ENCODE data around the gene TSC22D2.

TSC22D2 gene

DNA sequence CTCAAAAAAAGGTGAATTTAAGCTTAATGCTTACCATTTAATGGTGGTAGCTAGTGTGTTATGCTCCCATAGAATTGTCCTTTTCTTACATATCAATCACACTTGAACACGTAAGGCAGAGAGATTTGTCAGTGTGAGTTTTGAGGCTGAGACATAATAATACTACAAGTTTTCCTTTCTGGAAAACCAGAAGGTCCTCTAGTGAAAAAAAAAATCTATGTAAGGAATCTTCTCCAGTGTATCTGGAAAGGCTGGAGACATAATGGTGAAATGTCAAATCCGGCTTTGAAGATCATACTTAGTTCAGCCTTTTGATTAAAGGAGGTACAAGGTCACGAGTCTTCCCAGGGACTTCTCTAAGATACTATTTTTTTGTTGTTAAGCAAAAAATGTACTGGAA, 3.4 kb downstream of the TSC22D2 start:
- Histone ChIP-seq H3K27ac (ENCODE audit: insufficient read depth, low read depth, low read length, poor library complexity, severe bottlenecking) (no peak overlapping the region), H3K27me3 (ENCODE audit: control insufficient read depth, insufficient read depth, low read length, poor library complexity, severe bottlenecking) (no peaks in the 10 kb centered on the region), H3K4me3 (ENCODE audit: insufficient read depth, low read depth, low read length) (peak overlapping the region; percentile 80), H3K9me3 (ENCODE audit: control insufficient read depth, low read length) (no peaks in the 10 kb centered on the region), H3K4me1 (ENCODE audit: control insufficient read depth, insufficient read depth, low read length) (peaks cover 8% of the 10 kb centered on the region), H3K36me3 (ENCODE audit: control insufficient read depth, insufficient read depth, low read length) (no peaks in the 10 kb centered on the region)
- WGBS, 2 experiments = 26 to 50% methylated on average over 2 of the region's 3 CpGs

DNA sequence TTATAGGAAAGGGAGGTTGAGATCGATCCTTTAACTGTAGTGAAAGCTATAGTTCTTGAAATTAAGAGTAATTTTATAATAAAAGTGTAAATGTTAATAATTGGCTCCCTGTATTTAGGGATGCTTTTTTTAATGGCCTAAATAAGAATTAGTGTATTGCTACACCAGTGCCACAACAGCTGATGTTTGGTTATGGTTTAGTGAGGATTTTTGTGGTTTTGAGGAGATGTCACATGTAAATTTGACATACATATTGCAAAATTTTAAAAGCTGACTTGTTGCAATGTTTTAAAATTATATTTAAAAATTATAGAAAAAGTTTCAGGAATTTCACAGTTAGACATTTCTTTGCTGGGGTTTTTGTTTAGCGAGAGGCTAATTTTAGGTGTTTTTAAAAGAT, 3.9 kb downstream of the TSC22D2 start:
- Histone ChIP-seq H3K4me1 (ENCODE audit: control insufficient read depth, insufficient read depth, low read length) (peaks cover 8% of the 10 kb centered on the region), H3K36me3 (ENCODE audit: control insufficient read depth, insufficient read depth, low read length) (no peaks in the 10 kb centered on the region), H3K27me3 (ENCODE audit: control insufficient read depth, insufficient read depth, low read length, poor library complexity, severe bottlenecking) (no peaks in the 10 kb centered on the region), H3K9me3 (ENCODE audit: control insufficient read depth, low read length) (no peaks in the 10 kb centered on the region), H3K27ac (ENCODE audit: insufficient read depth, low read depth, low read length, poor library complexity, severe bottlenecking) (no peak overlapping the region), H3K4me3 (ENCODE audit: insufficient read depth, low read depth, low read length) (peak overlapping the region; percentile 80)
- 57 to 72% methylated on average over 1 to 2 of the region's 2 CpGs for WGBS, 2 experiments

DNA sequence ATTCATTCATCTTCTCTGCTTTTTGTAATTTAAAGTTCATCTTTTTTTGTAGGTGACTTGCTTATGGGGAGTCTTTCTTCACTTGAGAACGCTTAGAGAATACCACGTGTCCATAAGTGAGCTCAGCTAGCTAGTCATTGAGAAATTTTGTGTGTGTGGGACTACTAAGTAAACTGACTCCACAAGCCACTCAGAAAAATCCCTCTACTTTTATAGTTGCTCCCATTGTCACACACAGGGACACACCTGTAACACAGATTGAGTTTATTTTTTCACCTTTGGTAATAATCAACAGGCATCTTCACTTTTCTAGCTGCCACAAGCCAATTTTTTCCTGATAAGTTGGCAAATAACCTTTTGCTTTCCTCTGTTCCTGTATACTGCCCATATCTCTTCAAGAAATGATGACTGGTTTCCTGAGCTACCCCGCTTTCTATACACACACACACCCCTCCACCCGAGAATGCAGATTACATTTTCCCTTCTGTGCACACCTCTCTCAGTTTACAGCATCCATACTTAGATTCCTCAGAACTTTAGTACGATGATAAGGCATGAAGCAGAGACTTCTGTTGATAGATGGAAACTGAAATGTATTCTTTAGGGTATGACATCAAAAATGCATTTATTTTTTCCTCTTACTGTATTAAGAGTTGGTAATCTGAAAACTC, 4.6 kb downstream of the TSC22D2 start:
- peaks cover 8% of the 10 kb centered on the region for H3K4me1 ChIP-seq (ENCODE audit: control insufficient read depth, insufficient read depth, low read length)
- H3K27me3 ChIP-seq (ENCODE audit: control insufficient read depth, insufficient read depth, low read length, poor library complexity, severe bottlenecking) = no peaks in the 10 kb centered on the region
- no peak overlapping the region for H3K27ac ChIP-seq (ENCODE audit: insufficient read depth, low read depth, low read length, poor library complexity, severe bottlenecking)
- peak overlapping the region; percentile 80 for H3K4me3 ChIP-seq (ENCODE audit: insufficient read depth, low read depth, low read length)
- H3K36me3 ChIP-seq (ENCODE audit: control insufficient read depth, insufficient read depth, low read length) = no peaks in the 10 kb centered on the region
- H3K9me3 ChIP-seq (ENCODE audit: control insufficient read depth, low read length) = no peaks in the 10 kb centered on the region
- 21 to 32% methylated on average over 4 to 5 of the region's 5 CpGs for WGBS, 2 experiments

DNA sequence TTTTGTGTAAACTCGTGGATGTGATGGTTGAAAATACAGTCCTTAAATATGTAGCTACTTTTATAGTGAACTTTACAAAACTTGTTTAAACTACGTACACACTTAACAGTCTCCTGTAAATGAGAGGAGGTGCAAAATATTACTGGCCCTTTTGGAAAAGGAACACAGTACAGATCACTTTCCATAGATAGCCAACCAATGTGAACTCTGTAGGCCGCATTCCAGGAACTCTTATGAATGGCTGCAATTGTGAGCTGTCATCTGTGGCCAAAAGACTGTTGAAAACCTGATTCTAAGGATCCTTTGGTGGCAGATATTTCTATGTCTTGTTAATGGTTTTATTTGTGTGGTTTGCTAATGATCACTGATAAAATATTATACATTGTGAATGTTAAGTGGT, 6.2 kb downstream of the TSC22D2 start:
- Histone ChIP-seq H3K36me3 (ENCODE audit: control insufficient read depth, insufficient read depth, low read length) (no peaks in the 10 kb centered on the region), H3K4me3 (ENCODE audit: insufficient read depth, low read depth, low read length) (peak overlapping the region; percentile 25), H3K27me3 (ENCODE audit: control insufficient read depth, insufficient read depth, low read length, poor library complexity, severe bottlenecking) (no peaks in the 10 kb centered on the region), H3K27ac (ENCODE audit: insufficient read depth, low read depth, low read length, poor library complexity, severe bottlenecking) (no peak overlapping the region), H3K4me1 (ENCODE audit: control insufficient read depth, insufficient read depth, low read length) (peaks cover 8% of the 10 kb centered on the region), H3K9me3 (ENCODE audit: control insufficient read depth, low read length) (no peaks in the 10 kb centered on the region)
- 72 to 79% methylated on average over 1 to 3 of the region's 3 CpGs for WGBS, 2 experiments

DNA sequence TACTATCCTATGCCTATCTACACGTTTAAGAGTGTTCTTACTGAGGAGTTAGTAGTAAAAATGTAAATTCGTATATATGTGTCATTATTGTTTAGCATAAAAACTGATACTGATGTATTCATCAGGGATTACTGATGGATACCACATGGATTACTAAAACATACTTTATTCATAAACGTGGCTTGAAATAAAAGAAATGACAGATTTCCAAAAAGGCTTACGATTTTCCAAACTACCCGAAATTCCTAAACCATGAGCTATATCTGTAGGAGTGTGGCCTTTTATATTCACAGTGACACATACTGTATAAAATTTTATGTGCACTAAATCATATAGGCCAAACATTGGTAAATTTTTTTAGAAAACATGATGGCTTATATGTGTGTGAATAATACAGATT, 6.9 kb downstream of the TSC22D2 start:
- WGBS, 2 experiments = 80 to 92% methylated on average over 1 to 5 of the region's 5 CpGs
- Histone ChIP-seq H3K36me3 (ENCODE audit: control insufficient read depth, insufficient read depth, low read length) (no peaks in the 10 kb centered on the region), H3K9me3 (ENCODE audit: control insufficient read depth, low read length) (no peaks in the 10 kb centered on the region), H3K27me3 (ENCODE audit: control insufficient read depth, insufficient read depth, low read length, poor library complexity, severe bottlenecking) (no peaks in the 10 kb centered on the region), H3K4me1 (ENCODE audit: control insufficient read depth, insufficient read depth, low read length) (peaks cover 8% of the 10 kb centered on the region), H3K27ac (ENCODE audit: insufficient read depth, low read depth, low read length, poor library complexity, severe bottlenecking) (no peak overlapping the region), H3K4me3 (ENCODE audit: insufficient read depth, low read depth, low read length) (no peak overlapping the region)

DNA sequence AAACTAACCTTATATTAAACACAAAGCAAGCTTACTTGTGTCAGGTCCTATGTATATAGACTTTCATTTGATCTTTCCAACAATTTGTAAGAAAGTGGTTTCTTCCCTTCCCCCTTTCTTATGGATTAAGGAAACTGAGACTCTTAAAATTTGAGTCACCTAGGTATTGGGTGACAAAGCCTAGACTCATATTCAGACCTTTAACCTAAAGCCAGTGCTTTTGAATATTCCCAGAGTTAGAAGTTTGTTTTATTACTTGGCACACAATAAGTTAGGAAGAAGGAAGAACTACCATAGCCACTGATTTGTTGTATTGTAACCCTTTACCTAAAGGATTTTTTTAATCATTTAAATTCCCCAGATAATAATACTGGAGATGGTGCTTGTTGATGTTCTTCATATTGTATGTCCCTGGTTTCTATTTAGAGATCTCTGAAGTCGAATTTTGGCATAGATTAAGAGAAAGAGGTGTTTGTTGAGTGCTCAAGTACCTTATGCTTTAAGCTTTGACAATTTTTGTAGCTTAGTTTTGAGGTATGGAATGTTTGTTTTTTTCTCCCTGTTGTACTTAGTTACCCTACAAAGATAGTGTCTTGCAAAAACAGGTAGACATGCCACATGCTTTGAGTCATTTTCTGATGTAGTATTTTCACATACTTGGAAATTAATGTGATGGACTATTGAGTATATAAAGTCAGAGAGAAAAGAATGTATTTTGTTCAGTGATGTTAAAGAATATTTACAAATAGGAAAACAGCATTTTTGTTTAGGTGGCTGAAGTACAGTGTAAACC, 11.2 kb downstream of the TSC22D2 start:
- Histone ChIP-seq H3K27ac (ENCODE audit: insufficient read depth, low read depth, low read length, poor library complexity, severe bottlenecking) (no peak overlapping the region), H3K36me3 (ENCODE audit: control insufficient read depth, insufficient read depth, low read length) (no peaks in the 10 kb centered on the region), H3K4me3 (ENCODE audit: insufficient read depth, low read depth, low read length) (no peak overlapping the region), H3K9me3 (ENCODE audit: control insufficient read depth, low read length) (no peaks in the 10 kb centered on the region), H3K27me3 (ENCODE audit: control insufficient read depth, insufficient read depth, low read length, poor library complexity, severe bottlenecking) (no peaks in the 10 kb centered on the region), H3K4me1 (ENCODE audit: control insufficient read depth, insufficient read depth, low read length) (peaks cover 5% of the 10 kb centered on the region)
- WGBS, 2 experiments = 88 to 89% methylated on average over 1 of the region's 1 CpG

DNA sequence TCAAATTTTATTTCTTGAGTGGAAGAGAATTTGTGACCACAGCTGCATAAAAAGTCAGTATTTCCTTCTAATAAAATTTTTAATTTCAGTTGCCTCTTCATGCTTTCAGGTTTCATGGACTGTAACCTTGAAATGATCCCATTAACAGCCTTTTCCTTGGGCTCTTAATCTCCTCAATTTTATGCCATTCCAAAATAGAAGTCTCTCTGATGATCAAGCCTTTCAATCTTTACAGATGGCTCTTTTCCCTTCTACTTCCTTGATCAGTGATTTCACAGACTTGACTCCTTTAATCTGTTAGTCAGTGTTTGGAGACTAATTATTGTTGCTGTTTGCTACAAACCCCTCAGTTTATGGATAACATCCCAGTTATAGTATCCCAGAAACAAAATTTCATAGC, 11.9 kb downstream of the TSC22D2 start:
- Histone ChIP-seq H3K9me3 (ENCODE audit: control insufficient read depth, low read length) (no peaks in the 10 kb centered on the region), H3K27ac (ENCODE audit: insufficient read depth, low read depth, low read length, poor library complexity, severe bottlenecking) (no peak overlapping the region), H3K36me3 (ENCODE audit: control insufficient read depth, insufficient read depth, low read length) (no peaks in the 10 kb centered on the region), H3K4me1 (ENCODE audit: control insufficient read depth, insufficient read depth, low read length) (no peaks in the 10 kb centered on the region), H3K4me3 (ENCODE audit: insufficient read depth, low read depth, low read length) (no peak overlapping the region), H3K27me3 (ENCODE audit: control insufficient read depth, insufficient read depth, low read length, poor library complexity, severe bottlenecking) (no peaks in the 10 kb centered on the region)

DNA sequence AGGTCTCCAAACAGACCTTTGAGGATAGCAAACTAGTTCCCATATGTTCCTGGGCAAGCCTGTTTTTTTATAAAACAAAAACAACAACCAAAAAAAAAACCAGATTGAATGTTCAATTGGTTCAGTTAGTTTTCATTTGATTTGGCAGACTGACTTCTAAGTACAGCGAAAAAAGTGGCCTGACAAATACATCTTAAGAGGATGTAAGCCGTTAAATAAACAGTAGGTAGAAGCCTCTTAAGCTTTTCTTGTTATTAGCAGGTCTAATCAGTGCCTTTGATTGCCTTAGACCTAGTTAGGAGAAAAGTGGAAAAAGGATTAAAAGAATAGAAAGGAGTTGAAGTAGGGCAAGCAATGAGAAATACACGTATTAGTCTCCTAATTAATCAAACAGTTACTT, 13.2 kb downstream of the TSC22D2 start:
- Histone ChIP-seq H3K4me3 (ENCODE audit: insufficient read depth, low read depth, low read length) (no peak overlapping the region), H3K27me3 (ENCODE audit: control insufficient read depth, insufficient read depth, low read length, poor library complexity, severe bottlenecking) (no peaks in the 10 kb centered on the region), H3K4me1 (ENCODE audit: control insufficient read depth, insufficient read depth, low read length) (no peaks in the 10 kb centered on the region), H3K9me3 (ENCODE audit: control insufficient read depth, low read length) (no peaks in the 10 kb centered on the region), H3K36me3 (ENCODE audit: control insufficient read depth, insufficient read depth, low read length) (no peaks in the 10 kb centered on the region), H3K27ac (ENCODE audit: insufficient read depth, low read depth, low read length, poor library complexity, severe bottlenecking) (no peak overlapping the region)
- 88 to 92% methylated on average over 2 to 3 of the region's 3 CpGs for WGBS, 2 experiments

DNA sequence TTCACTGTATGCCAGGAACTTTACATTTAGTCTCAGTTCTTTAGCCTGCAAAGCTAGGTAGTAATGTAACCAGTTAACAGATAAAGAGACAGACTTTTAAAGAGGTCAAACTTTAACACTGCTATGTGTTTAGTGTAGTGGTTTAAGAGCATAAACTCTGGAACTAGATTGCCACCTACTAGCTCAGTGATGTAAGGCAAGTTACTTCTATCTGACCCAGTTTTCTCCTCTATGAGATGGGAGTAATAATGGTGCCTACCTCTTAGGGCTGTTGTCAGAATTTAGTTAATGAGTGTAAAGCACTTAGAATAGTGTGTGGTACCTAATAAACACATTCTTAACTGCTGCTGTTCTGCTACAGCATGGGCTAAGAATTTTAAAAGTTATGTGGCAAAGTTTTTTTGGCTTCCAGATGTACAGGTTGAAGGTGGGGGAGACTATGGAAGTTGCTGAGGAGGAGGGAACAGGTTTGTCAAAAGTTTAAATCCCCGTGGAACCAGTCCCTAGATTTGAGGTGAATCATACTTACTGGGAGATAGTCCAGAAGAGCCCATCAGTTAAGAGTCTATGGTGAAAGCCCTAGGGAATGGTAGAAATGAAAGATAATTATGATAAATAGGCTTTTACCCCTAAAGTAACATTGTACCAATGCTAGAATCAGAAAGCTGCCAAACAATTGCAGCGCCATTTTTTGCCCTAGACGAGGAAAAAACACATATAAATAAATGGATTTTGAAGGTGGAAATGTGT, 13.9 kb downstream of the TSC22D2 start:
- Histone ChIP-seq H3K27me3 (ENCODE audit: control insufficient read depth, insufficient read depth, low read length, poor library complexity, severe bottlenecking) (no peaks in the 10 kb centered on the region), H3K4me1 (ENCODE audit: control insufficient read depth, insufficient read depth, low read length) (no peaks in the 10 kb centered on the region), H3K9me3 (ENCODE audit: control insufficient read depth, low read length) (no peaks in the 10 kb centered on the region), H3K27ac (ENCODE audit: insufficient read depth, low read depth, low read length, poor library complexity, severe bottlenecking) (no peak overlapping the region), H3K36me3 (ENCODE audit: control insufficient read depth, insufficient read depth, low read length) (no peaks in the 10 kb centered on the region), H3K4me3 (ENCODE audit: insufficient read depth, low read depth, low read length) (no peak overlapping the region)
- 97% methylated on average over 2 to 3 of the region's 3 CpGs for WGBS, 2 experiments

DNA sequence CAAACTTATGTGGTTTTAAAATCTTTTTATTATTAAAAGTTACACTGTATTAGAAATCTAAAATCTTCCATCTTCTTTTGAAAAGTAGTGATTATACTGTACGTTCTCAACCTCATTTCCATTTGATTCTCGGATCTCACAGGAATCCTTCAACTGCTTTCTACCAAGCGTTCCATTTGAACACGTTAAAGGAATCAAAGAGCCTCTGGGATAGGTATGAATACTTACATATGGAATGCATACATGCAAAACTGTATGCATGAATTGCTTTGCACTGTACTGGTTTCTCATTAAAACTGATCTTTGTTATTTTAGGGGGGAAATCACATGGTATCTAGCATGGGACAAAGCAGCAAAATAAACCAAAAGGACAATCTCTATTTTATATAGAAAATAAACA, 14.8 kb downstream of the TSC22D2 start:
- H3K4me3 ChIP-seq (ENCODE audit: insufficient read depth, low read depth, low read length) = no peak overlapping the region
- WGBS, 2 experiments = 96 to 100% methylated on average over 2 to 4 of the region's 4 CpGs

More for the DNA sequence above, 14.8 kb downstream of the TSC22D2 start:
- Histone ChIP-seq H3K4me1 (ENCODE audit: control insufficient read depth, insufficient read depth, low read length) (no peaks in the 10 kb centered on the region), H3K9me3 (ENCODE audit: control insufficient read depth, low read length) (no peaks in the 10 kb centered on the region), H3K27me3 (ENCODE audit: control insufficient read depth, insufficient read depth, low read length, poor library complexity, severe bottlenecking) (no peaks in the 10 kb centered on the region), H3K27ac (ENCODE audit: insufficient read depth, low read depth, low read length, poor library complexity, severe bottlenecking) (no peak overlapping the region), H3K36me3 (ENCODE audit: control insufficient read depth, insufficient read depth, low read length) (no peaks in the 10 kb centered on the region)

All from ectodermal cell (in vitro differentiated cells).